OCI-LY7 (cell line): Measurements from ENCODE around the gene PRSS56. TPM values are rescaled to one million over a fixed set of nuclear protein-coding genes. Genes with fewer than 3 reads are reported as not detected.
A peak's percentile ranks its signal among the peaks of the same experiment; 100 is the strongest.

ENCODE experiments used
- BruUV-seq: library from RNA; stranded (reverse); fragments of 400-500 nt; replicated peaks from 2 replicates; lab custom pipeline; 2021; lab: Mats Ljungman, UMichigan
- CTCF ChIA-PET: fragments of 300-600 bp; sonication (Branson Sonifier 250); formaldehyde crosslinking; loops from one replicate; lab custom pipeline; 2022; ENCODE audit warnings: antibody characterized with exemption; ENCODE audit not compliant: unreplicated experiment; lab: Charles Lee
- POLR2A ChIA-PET: fragments of 300-600 bp; sonication (Branson Sonifier 250); formaldehyde crosslinking; loops from one replicate; lab custom pipeline; 2022; ENCODE audit warnings: antibody characterized with exemption; lab: Charles Lee
- DNase-seq: peaks from one replicate; pipeline ENCODE4 v3.0.0-alpha.2; 2015; ENCODE audit warnings: low spot score
- H2AFZ ChIP-seq: fragments of 200-600 bp; sonication (generic), shearing (Covaris generic); 2 replicates; pipeline ENCODE4 v1.6.1; 2014; ENCODE audit warnings: mild to moderate bottlenecking, antibody characterized with exemption, low read length, moderate library complexity
- H3K27ac ChIP-seq: fragments of 200-600 bp; sonication (generic); 2 replicates; pipeline ENCODE4 v1.5.1; 2014; ENCODE audit warnings: mixed run types, low read depth, mild to moderate bottlenecking, moderate library complexity, low read length, inconsistent platforms; ENCODE audit not compliant: poor library complexity, severe bottlenecking
- H3K36me3 ChIP-seq: fragments of 200-600 bp; sonication (generic); 2 replicates; pipeline ENCODE4 v1.6.1; 2014; ENCODE audit warnings: mild to moderate bottlenecking, antibody characterized with exemption, low read length, moderate library complexity, mixed read lengths; ENCODE audit not compliant: insufficient read depth
- H3K4me1 ChIP-seq: fragments of 200-600 bp; sonication (generic); 2 replicates; pipeline ENCODE4 v1.5.1; 2014; ENCODE audit warnings: mild to moderate bottlenecking, low read length; ENCODE audit not compliant: insufficient read depth, poor library complexity, severe bottlenecking
- H3K4me2 ChIP-seq: fragments of 200-600 bp; sonication (generic); 2 replicates; pipeline ENCODE4 v1.6.1; 2014; ENCODE audit warnings: mild to moderate bottlenecking, low read length
- H3K4me3 ChIP-seq: fragments of 200-600 bp; sonication (generic); 2 replicates; pipeline ENCODE4 v1.5.1; 2014; ENCODE audit warnings: mild to moderate bottlenecking, low read depth, low read length; ENCODE audit not compliant: poor library complexity, severe bottlenecking
- H3K79me2 ChIP-seq: fragments of 200-600 bp; sonication (generic); 2 replicates; pipeline ENCODE4 v1.6.1; 2016; ENCODE audit warnings: low read depth, mild to moderate bottlenecking, low read length, moderate library complexity, mixed read lengths; ENCODE audit not compliant: insufficient read depth
- H3K9me2 ChIP-seq: fragments of 200-600 bp; sonication (generic); 2 replicates; pipeline ENCODE4 v1.6.1; 2016; ENCODE audit warnings: mild to moderate bottlenecking, low read length, mixed read lengths; ENCODE audit not compliant: insufficient read depth
- H3K9me3 ChIP-seq: fragments of 200-600 bp; sonication (generic); 2 replicates; pipeline ENCODE4 v1.6.1; 2014; ENCODE audit warnings: mild to moderate bottlenecking, mixed run types, low read length, mixed read lengths
- H4K20me1 ChIP-seq: fragments of 200-600 bp; sonication (generic); 2 replicates; pipeline ENCODE4 v1.6.1; 2014; ENCODE audit warnings: mild to moderate bottlenecking, antibody characterized with exemption, low read length, moderate library complexity, mixed read lengths; ENCODE audit not compliant: insufficient read depth
- CTCF ChIP-seq: fragments of 200-600 bp; sonication (generic); conservative IDR thresholded peaks from 2 replicates; pipeline ENCODE4 v1.5.1; 2014; ENCODE audit warnings: mild to moderate bottlenecking, antibody characterized with exemption, low read length, moderate library complexity, mixed read lengths
- EZH2phosphoT487 ChIP-seq: fragments of 200-600 bp; sonication (generic); IDR thresholded peaks from 2 replicates; pipeline ENCODE4 v1.6.1; 2018; ENCODE audit warnings: low read depth, borderline replicate concordance, mild to moderate bottlenecking, mixed run types, antibody characterized with exemption, low read length, moderate library complexity, mixed read lengths
- intact Hi-C: fragments of 100-400 bp; cut with micrococcal nuclease; formaldehyde crosslinking; loops from one replicate; pipeline ENCODE4 v1.10.0; 2022; ENCODE audit not compliant: unreplicated experiment
- total RNA-seq, 2 experiments: library from RNA; depleted of rRNA in 1 of 2; stranded (reverse); fragments of >200 nt in 1 of 2; shearing (Covaris generic) in 1 of 2; gene quantifications; 2 replicates each; pipeline ENCODE4 v1.2.3, GENCODE V29; 2014 to 2022

The PRSS56 gene
- total RNA-seq, 2 experiments from 2014 or later = not detected

GRCh38 chr2:232508251-232508650 is 11.9 kb upstream of the PRSS56 start:
- no peaks in the 10 kb centered on the region for H3K4me1 ChIP-seq
- H2AFZ ChIP-seq = no peak overlapping the region
- H3K36me3 ChIP-seq = no peaks in the 10 kb centered on the region
- TF ChIP-seq EZH2phosphoT487 = no peak
- TF ChIP-seq CTCF = 0 out of 2 replicates have a peak, but pooled peaks have one; percentile 10
- intact Hi-C loops = no loop called here
- no peak for DNase-seq
- H3K9me2 ChIP-seq = no peaks in the 10 kb centered on the region
- H3K79me2 ChIP-seq = no peaks in the 10 kb centered on the region
- no peaks in the 10 kb centered on the region for H4K20me1 ChIP-seq
- H3K27ac ChIP-seq = no peak overlapping the region
- ChIA-PET CTCF (no interaction called here), POLR2A (no interaction called here)
- BruUV-seq = no TSS peak
- no peaks in the 10 kb centered on the region for H3K9me3 ChIP-seq
- no peak overlapping the region for H3K4me2 ChIP-seq
- no peak overlapping the region for H3K4me3 ChIP-seq

- TF ChIP-seq EZH2phosphoT487 = no peak
- TF ChIP-seq CTCF = no peak
- Histone ChIP-seq H3K79me2 (no peaks in the 10 kb centered on the region), H4K20me1 (no peaks in the 10 kb centered on the region), H3K9me3 (no peaks in the 10 kb centered on the region), H3K4me2 (no peak overlapping the region), H3K27ac (no peak overlapping the region), H3K4me3 (no peak overlapping the region), H3K4me1 (no peaks in the 10 kb centered on the region), H3K9me2 (no peaks in the 10 kb centered on the region), H2AFZ (no peak overlapping the region), H3K36me3 (no peaks in the 10 kb centered on the region)
- ChIA-PET CTCF (no interaction called here), POLR2A (no interaction called here)
- no peak for DNase-seq
- no TSS peak for BruUV-seq
- intact Hi-C loops = no loop called here
These were observed 8.8 kb upstream of the PRSS56 start for GRCh38 chr2:232511336-232511890.

GRCh38 chr2:232512602-232513001 is 7.6 kb upstream of the PRSS56 start:
- DNase-seq = no peak
- no peak for TF ChIP-seq EZH2phosphoT487
- TF ChIP-seq CTCF = no peak
- intact Hi-C loops = no loop called here
- Histone ChIP-seq H3K9me3 (no peaks in the 10 kb centered on the region), H3K27ac (no peak overlapping the region), H4K20me1 (no peaks in the 10 kb centered on the region), H3K9me2 (no peaks in the 10 kb centered on the region), H3K79me2 (no peaks in the 10 kb centered on the region), H3K4me1 (no peaks in the 10 kb centered on the region), H3K36me3 (no peaks in the 10 kb centered on the region), H3K4me3 (no peak overlapping the region), H3K4me2 (no peak overlapping the region), H2AFZ (no peak overlapping the region)
- no TSS peak for BruUV-seq
- CTCF ChIA-PET = interaction anchor here (0.6 kb wide), 1 partner anchor 73 kb away, joined by 4 read pairs; no protein-coding TSS in a partner anchor
- POLR2A ChIA-PET = no interaction called here
